Stomach (tissue), 4 donors: ENCODE measurements around the gene RHBDF1.
A peak's percentile ranks its signal among the peaks of the same experiment; 100 is the strongest.

ENCODE experiments used
- CTCF ChIP-seq, 7 experiments: fragments of 450-650 bp in 4 of 7; fragments of 200-600 bp in 3 of 7; sonication (generic) in 3 of 7; IDR thresholded peaks; one replicate each; pipeline ENCODE4 v1.5.1; 2016 to 2019; ENCODE audit warnings: antibody characterized with exemption in 7 of 7, control low read depth in 2 of 7, mild to moderate bottlenecking in 1 of 7
- EP300 ChIP-seq: sonication (generic); formaldehyde crosslinking; IDR thresholded peaks from one replicate; pipeline ENCODE4 v1.6.1; 2017; ENCODE audit warnings: antibody characterized with exemption
- POLR2AphosphoS5 ChIP-seq, 3 donors: sonication (generic); formaldehyde crosslinking; IDR thresholded peaks; one replicate each; pipeline ENCODE4 v1.6.1; 2016; ENCODE audit warnings: antibody characterized with exemption in 3 of 3

DNA sequence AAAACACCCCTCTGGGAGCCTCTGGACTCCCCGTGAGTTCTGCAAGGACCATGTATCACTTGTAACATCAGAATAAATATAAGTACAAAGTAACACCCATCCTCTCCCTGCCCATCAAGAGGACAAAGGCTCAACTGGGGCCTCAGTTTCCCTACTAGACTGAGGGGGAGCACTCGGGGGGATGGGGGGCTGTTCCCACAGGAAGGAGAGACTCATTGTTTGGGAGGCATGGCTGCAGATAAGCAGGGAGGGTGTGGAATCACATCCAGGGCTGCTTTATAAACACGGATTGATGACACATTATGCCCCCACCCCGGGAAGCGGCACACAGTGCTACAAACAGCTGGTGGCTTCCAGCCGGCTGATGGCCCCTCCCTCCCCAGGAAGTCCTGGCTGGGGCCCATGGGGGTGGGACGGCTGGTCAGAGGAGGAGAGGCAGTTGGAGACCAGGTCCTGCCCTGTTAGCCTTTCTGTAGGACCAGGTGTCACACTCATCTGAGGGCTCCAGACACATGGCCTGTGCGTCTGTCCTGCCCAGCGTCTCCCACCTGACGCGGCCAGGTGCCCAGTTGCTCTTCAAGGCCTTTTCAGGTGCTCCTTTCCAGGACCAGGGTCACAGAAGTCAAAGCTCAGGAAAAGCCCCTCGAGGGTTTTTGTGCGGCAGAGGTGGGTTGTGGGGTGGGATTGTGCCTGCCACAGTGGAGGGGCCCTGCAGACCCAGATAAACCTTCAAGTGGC, 4.3 kb upstream of the RHBDF1 start:
- TF ChIP-seq CTCF (IDR thresholded peaks at IDR 0.05) (no peak), POLR2AphosphoS5 (IDR thresholded peaks at IDR 0.05) (peak in 2 of 3 donors; percentile 27 to 60), EP300 (no peak)
